IPS-NIHi7 (cell line): ENCODE data around the gene CCL7.
A peak's percentile ranks its signal among the peaks of the same experiment; 100 is the strongest.

ENCODE experiments used
- DNase-seq: peaks from one replicate; pipeline ENCODE4 v3.0.0; 2012; ENCODE audit warnings: mixed read lengths; ENCODE audit errors: extremely low spot score

The CCL7 gene

DNA sequence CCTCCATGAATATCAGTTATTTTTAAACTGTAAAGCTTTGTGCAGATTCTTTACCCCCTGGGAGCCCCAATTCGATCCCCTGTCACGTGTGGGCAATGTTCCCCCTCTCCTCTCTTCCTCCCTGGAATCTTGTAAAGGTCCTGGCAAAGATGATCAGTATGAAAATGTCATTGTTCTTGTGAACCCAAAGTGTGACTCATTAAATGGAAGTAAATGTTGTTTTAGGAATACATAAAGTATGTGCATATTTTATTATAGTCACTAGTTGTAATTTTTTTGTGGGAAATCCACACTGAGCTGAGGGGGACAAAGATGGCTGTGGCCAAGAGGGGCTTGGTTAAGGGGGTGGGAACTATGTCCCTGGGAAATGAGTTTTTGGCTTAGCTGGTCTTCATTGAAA, 17.9 kb downstream of the CCL7 start:
- DNase-seq, result no peak

DNA sequence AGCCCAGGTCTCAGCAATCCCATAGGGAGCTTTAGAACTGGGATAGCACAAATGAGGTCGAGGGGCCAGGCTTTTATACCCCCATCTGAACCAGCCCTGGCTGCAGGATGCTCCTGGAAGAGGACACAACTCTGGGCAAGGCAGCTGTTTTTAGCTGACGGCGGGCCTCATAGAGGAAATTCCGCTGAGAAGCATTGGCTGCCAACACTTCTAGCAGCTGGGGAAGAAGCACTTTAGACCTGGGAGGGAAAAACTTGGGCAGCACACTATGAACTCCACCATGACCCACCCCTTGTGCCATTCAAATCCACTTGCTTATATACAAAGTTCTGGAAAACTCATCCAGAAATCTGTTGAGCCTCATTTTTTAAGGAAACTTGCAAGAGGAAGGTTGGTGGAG, 20.6 kb downstream of the CCL7 start:
- DNase-seq, result no peak

DNA sequence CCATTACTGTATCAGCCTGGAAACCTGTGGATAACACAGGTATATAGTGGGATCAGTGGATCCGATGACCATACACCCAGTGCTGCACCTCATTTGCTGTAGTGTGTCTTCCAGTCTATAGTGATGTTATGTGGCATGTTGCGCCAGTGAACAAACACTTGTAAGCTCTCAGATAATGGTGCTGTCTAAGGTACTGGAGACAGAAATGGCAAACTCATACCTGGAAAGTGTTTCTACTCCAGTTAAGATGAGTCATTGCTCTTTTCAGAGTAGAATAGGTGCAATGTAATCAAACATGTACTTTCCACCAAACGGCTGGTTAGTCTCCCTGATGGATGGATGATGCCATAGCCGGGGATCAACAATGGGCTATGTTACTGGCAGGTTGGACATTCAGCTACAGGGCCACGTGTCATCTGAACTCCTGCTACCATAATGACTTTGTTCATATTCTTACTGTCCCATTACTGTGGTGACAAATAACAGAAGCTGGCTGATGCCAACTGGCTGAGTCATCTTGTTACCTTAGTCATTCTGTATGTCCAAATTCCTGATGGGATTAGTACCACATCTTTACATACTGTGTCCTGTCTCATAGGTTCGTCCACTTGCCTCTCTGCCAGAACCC, 21.8 kb downstream of the CCL7 start:
- DNase-seq, result no peak

DNA sequence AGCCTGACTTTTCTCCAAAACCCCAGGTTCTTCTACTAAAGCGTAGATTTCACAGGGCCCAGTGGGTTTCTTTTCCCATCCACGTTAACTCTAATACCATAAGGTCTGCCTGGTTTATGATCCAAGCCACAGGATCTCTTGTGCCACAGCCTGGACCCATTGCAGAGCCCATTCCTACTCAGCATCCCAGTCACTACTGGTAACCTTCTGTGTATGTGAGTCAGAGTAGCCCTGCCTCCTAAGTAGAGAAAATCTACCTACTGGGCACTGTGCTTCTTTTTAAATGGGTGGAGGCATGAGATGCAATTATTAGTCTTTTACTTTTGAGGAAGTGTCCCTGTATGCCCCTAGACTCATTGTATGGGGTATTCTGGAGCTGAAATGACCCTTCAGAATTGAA, 29.0 kb downstream of the CCL7 start:
- DNase-seq, result no peak

DNA sequence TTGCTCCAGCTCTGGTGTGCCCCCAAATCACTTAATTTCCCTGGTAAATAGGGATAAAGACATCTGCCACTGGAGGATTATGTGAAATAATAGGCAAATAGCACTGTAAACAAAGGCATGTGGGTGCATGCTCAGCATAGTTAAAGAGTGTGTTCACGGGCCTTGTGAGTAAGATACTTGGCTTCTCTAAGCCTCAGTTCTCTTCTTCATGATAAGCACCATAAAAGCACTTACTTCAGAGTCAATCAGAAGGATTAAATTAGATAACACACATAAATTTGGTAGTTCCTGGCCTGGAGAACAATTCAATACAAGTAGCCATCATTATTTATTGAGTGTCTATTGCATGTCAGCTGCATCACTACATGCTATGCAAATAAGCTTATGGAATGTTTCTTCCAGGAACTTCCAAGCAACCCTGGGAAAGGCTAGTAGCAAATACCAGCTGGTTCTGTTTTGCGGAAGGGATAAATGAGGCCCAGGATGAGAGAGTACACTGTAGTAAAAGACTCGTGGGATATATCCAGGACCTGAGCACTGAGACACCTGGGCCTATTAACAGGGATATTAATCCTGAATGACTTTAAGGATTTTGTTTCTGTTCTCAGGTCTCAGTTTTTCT, 30.0 kb downstream of the CCL7 start:
- no peak for DNase-seq

DNA sequence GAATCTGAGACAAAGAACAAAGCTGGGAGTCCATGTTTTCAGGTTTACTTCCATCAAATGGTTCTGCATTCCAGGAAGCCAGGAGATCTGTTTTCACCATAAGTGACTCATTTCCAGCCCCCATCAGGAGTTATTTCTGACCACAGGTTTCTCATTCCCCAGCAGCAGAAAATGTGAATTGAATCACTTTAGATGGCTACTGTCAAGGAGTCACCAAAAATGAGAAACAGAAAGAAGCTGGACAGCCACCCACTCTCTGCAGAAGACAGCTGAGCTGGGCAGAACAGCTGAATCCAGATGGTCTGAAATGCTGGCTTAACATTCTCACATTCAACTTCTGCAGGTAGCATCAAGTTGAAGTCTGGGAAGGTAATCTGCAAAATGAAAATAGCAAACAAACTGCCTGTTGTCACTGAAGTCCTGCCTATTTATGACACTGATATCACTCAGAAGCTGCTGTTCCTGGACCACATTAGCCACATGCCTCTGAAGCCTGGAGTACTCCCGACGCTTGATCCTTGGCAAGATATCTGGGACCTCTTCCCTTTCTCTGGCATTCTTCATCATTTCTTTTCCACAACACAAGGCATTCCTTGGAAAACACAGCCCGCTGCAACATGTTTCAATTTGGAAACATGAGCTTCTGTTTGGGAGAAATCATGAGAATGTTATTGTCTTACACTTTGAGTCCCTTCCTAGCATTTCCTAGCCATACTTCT, 30.8 kb downstream of the CCL7 start:
- DNase-seq, result no peak

DNA sequence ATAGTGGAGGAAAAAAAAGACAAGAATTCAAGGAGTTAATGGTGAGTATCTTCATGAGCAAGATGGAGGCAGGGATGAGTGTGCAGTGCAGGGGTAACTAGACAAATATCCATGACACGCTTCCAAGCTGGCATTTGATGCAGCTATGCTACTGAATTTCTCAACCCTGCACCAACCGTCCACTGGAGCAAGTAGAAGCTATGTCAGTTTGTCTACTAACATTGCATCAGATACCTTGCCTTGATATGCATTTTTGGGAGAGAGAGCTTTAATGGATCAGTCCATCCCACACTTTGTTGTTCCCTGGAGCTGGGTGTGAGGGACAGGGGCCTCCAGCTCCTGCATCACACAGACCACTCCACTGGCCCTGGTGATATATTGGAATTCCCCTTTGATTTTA, 32.0 kb downstream of the CCL7 start:
- DNase-seq, result no peak

DNA sequence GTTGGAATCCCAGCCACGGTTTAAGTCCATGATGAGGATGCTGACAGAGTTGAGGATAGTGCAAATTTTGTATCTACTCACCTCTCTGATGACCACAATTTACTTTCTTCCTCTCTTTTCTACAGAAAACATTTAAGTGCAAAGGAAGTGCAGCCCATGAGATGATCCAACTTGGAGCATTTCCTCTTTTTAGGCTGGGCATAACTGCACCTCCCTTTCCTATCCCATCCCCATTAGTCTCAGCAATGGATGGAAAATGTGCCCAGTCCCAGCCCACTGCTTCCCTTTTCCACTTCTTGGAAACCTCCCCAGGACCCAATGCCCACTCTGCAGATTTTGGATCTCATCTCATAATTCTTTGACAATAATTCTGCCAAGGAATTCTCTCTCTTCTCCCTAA, 32.6 kb downstream of the CCL7 start:
- DNase-seq, result no peak

DNA sequence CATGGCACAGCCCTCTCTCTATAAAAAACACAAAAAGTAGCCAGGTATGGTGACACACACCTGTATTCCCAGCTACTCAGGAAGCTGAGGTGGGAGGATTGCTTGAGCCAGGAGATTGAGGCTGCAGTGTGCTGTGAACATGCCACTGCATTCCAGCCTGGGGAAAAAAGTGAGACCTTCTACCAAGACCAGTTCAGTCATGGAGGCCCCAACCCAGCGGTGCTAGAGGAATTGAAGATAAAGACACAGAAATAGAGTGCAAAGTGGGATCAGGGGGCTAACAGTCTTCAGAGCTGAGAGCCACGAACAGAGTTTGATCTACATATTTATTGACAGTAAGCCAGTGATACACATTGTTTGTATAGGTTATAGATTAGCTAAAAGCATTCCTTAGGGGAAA, 33.6 kb downstream of the CCL7 start:
- DNase-seq, result no peak

DNA sequence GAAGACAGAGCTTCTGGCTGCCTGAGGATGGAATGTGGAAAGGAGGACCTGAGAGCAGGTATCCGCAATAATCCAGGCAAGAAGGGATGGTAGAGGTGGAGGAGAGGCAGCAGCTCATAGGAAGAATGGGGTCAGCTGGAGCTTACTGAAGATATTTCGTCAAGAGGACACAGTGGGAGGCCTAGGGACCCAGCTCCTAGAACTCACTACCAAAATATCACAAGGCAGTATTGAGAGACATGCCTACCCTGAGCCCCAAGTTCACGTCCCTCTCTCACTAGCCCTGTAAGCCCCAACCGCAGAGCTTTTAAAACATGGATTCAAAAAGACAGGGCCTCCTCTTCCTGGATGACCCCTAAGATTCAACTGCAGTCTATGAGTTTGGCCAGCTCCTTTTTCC, 35.0 kb downstream of the CCL7 start:
- no peak for DNase-seq

DNA sequence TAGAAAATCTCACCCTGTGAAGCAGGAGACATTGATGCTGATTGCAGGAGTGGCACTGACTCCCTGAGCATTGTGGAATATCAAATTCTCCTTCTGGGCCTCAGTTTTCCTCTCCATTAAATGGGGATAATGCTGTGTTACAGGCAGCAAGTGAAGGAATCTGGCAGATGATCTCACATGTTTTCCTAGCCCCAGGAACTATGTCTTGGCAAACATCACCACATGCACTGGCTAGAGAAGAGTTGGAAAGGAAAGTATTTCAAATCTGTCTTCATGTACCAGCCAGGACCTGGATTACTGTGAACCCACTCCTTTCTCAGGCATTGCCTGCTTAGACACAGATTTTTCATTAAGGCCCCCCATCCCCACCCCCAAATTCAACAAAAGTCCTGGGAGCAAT, 35.6 kb downstream of the CCL7 start:
- no peak for DNase-seq

DNA sequence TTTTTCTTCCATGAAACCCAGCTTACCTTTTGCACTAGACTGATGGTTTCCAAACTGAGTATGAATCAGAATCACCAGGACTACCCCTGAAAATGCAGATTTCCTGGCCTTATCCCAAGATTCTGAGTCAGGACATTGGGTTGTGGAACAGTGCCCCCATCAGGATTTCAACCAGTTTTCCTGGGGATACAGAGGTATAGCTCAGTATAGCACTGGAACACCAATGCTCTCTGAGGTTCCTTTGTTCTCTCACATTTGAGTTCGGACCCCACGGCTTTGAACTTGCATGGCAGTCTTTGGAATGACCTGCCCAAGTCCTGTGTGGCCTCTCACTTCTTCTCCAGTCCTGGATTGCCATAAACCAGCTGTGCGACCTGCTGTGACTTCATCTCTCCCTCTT, 36.4 kb downstream of the CCL7 start:
- peak; percentile 78 for DNase-seq

DNA sequence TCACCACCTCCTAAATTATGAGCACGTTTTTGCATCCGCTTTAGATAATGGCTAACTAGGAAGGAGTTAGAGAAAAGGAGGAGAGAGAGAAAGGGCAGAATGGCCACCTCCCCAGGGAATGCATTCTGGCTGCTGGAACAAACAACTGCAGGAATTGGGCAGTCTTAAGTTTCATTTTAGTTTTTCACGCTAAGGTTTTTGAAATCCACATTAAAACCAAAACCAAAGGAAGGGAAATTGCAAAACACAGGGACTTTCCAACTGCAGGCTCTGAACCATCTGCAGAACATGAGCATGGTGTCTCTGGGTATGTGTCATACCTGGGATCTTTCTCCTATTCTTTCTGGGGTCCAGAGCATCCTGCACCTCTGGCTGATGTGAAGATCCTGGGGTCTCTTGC, 37.1 kb downstream of the CCL7 start:
- DNase-seq, result no peak

DNA sequence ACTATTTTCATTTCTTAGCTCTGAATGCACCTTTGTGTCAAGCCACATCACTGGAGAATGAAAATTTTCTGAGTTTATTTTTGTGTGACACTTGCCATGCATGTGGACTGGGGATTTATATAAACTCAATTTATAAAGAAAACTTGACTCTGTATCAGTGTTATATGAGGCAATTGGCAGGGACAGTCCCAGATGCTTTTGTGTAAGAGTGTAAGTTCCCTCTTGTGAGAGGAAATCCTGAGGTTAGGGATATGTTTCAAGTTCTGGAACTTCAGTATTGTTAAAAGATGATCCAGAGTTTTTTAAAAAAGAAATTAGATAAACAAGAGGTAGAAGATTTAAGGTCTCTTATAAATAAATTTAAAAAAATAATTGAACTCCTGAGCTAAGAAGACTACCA, 38.4 kb downstream of the CCL7 start:
- no peak for DNase-seq

DNA sequence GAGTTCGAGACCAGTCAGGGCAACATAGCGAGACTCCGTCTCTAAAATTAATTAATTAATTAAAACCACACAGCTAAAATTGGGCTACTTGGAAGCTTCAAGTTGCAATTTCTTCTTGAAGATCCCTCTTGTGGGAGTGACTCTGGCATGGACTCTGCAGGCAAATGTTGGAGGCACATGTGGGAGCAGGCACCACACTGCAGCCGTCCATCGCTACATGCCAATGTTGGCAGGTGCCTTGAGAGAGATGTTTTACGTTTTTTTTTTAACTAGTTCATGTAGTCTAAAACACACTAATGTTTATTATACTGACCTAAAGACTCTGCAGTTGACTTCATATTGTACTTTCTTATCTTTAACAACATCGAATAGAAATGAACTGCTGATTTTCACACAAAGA, 41.3 kb downstream of the CCL7 start:
- DNase-seq, result no peak

DNA sequence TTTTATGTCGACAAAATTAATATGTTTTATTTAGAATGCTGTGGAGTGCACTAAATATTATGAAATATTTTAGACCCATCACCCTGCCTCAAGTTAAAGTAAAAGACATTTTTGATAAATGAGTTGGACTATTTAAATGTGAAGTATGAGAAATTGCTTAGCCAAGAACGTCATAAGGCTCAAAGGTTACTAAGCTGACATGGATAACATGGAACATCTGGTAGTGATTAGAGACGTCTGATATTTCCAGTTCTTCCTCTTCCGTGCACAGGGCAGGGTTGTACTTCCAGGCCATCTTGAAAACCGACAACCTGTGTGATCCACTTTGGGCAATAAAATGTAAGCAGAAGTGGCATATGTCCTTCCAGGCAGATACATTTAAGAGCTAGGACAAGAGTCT, 42.1 kb downstream of the CCL7 start:
- DNase-seq, result no peak

DNA sequence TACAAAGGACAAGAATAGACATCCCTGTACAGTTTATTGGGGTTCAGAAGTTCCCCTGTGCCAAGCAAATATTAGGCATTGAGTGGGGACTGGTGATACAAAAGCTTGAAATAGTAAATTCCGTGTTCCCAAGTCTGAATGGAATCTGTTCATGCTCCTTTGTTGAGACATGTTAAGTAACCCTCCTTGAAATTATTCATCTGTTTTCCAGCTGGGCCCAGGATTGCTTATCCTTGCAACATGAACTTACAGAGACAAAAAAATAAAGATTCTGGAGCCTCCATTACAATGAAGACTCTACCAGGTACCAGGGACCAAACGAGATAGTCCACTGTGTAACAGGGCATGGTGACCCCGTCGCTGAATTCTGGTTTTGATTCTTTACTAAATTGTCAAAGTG, 43.1 kb downstream of the CCL7 start:
- DNase-seq, result no peak

DNA sequence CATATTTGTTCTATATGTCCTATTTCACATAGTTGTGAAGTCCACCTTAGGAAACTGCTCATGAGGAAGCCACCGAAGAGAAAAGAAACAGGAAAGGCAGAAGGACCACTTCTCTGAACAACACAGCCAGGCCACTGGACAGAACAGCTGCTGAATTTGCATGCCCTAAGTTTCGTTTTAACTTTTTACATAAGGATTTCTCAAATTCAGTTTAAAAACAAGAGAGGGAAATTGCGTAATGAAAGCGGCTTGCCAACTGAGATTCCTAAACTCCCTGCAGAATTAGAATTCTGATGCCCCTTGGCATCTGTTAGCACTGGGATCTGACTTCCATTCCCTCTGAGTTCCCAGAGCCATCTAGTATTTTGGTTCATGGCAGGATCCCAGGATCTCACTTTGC, 44.3 kb downstream of the CCL7 start:
- DNase-seq, result no peak

DNA sequence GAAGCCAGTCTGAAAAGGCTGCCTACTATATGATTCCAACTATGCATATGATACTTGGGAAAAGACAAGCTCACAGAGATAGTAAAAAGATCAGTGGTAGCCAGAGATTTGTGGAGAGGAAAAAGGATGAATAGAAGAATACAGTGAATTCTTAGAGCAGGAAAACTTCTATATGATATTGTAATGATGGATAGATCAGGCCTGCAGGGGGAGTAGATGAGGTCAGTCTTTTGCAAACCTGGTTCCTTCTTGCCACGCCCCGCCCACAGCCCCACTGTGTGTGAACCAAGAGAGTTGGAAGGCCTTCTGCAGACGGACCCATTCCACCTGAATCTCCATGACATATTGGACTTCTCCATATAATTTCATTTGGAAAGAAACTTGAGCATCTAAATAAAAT, 48.5 kb downstream of the CCL7 start:
- peak; percentile 64 for DNase-seq

DNA sequence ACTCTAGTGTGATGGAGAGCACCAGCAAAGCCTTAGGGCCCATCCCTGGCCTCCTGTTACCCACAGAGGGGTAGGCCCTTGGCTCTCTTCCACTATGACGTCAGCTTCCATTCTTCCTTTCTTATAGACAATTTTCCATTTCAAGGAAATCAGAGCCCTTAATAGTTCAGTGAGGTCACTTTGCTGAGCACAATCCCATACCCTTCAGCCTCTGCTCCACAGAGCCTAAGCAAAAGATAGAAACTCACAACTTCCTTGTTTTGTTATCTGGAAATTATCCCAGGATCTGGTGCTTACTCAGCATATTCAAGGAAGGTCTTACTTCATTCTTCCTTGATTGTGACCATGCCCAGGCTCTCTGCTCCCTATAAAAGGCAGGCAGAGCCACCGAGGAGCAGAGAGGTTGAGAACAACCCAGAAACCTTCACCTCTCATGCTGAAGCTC, 49.0 kb downstream of the CCL7 start, which contains the start of gene CCL8:
Gene CCL8, plus strand, starts transcription at position 397 of the 445 bp plus-strand sequence. CDS start 67 bp downstream, outside the sequence.
- no peak for DNase-seq
